Medulla oblongata (tissue), 1 donor: ENCODE measurements around the gene C16orf90.
"Not testable (repeated sequence)": the region's sequence is repeated elsewhere in the genome, so short reads cannot be mapped to it uniquely, and the experiment has no call there.

ENCODE experiments used
- DNase-seq: peaks from one replicate; pipeline ENCODE4 v3.0.0-alpha.2; 2015; ENCODE audit errors: extremely low spot score

C16orf90 gene

GRCh38 chr16:3484318-3485096 is 10.8 kb downstream of the C16orf90 start:
- peak; percentile 60 for DNase-seq

DNA sequence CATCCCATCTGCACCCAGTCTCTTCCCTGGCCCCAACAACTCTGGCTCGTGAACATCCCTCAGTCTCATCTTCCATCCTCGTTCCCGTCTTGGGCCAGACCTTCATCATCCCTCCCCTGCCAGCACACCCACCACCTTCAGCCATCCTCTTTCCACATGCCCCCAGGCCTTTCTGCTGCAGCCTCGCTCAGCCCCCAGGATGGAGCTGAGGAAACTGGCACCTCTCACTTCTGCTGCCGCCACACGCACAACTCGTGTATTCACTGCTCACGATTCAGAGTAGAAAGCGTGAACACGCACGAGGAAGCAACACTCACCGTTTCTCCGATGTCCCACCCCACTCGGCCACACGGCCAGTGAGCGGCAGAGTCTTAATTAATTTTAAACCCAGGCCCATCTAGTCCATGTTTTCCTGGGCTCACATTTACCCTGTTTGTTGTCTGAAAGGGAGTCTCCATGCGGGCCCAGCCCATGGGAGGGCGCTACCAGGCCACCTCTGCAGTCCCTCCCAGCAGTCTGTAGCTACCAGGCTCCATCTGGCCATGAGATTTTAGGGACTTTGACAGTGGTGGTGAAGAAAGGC is 12.5 kb downstream of the C16orf90 start:
- DNase-seq: no peak

GRCh38 chr16:3481696-3482658 is 13.3 kb downstream of the C16orf90 start:
- DNase-seq: no peak

- DNase-seq: no peak
Measured at GRCh38 chr16:3480901-3481695, 14.2 kb downstream of the C16orf90 start.

DNA sequence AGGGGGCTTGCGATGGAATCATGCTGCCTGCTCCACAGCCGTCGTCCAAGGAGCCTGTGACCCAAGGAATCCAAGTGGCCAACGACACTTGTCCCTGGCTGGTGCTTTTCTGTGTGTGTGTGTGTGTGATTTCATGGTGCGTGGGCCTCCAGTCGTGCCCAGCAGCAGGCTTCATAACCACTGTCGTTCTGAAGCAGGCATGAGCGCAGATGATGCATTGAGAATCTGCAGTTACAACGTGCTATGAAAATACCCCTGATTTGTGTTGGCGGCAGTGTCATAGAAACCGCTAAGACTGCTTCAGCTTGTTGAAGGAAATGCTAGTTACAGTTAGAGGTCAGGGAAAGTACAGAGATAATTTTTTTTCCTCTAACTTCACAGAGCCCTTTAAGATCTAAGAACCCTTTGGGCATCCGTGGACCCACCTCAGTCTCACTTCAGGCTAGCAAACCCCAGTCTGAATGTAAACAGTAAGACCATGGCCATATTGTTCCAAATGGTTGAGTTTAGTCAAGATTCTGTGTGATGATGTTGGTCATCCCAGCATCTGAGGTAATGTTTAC is 15.6 kb downstream of the C16orf90 start:
- DNase-seq: no peak

GRCh38 chr16:3478242-3478925 is 16.9 kb downstream of the C16orf90 start:
- no peak for DNase-seq

GRCh38 chr16:3476409-3476808 is 18.9 kb downstream of the C16orf90 start:
- no peak for DNase-seq

- no peak for DNase-seq
Measured at GRCh38 chr16:3475604-3476375, 19.5 kb downstream of the C16orf90 start.

- DNase-seq: not testable (repeated sequence)
Measured at GRCh38 chr16:3474870-3475269, 20.4 kb downstream of the C16orf90 start.

- DNase-seq: no peak
Measured at GRCh38 chr16:3474136-3474779, 21.0 kb downstream of the C16orf90 start.

GRCh38 chr16:3473596-3473943 is 21.7 kb downstream of the C16orf90 start:
- not testable (repeated sequence) for DNase-seq

DNA sequence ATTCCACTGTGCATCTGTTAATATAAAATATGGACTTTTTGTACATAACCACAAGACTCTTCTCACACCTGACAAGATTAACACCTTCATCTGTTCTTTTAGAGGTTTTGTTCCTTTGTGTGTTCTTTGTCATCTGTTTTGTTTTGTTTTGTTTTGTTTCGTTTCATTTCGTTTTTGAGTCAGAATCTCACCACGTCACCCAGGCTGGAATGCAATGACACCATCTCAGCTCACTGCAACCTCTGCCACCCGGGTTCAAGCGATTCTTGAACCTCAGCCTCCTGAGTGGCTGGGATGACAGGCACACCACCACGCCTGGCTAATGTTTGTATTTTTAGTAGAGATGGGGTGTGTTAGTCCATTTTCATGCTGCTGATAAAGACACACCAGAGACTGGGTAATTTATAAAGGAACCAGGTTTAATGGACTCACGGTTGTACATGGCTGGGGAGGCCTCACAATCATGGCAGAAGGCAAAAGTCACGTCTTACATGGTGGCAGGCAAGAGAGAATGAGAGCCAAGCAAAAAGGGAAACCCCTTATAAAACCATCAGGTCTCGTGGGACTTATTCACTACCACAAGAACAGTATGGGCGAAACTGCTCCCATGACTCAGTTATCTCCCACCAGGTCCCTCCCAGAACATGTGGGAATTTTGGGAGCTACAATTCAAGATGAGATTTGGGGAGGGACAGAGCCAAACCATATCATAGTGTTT is 22.3 kb downstream of the C16orf90 start:
- DNase-seq: no peak

DNA sequence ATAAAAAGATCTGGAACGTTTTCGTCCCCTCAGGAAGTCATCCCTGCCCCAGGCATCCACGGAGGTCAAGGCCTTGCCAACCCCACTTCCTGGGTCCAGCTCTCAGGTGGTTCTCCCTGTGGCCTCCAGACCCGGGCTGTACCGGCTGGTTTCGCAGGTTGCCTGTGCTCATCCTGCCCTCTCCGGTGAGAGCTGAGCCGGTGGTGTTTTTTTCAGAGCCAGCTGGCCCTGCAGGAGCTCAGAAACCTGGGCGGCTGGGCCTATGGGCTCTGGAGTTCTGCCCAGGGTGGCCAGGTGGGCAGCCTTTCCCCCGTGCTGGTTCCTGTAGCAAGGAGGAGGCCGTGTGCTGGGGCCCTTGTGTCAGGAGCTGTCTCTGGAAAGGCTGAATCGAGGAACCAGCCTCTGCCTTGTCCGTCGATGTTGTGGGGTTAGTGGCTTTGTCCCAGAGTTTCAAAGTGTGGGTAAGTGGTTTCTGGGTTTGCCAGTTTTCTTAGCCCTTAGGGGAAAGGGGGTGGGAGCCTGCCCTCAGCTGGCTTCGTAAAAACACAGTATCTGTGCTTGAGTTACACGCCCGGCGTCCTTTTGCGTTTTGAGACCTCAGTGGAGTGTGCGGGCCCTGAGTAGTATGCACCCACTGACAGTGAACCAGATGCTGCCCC is 23.6 kb downstream of the C16orf90 start:
- DNase-seq: no peak

- DNase-seq: no peak
Measured at GRCh38 chr16:3470723-3471122, 24.6 kb downstream of the C16orf90 start.

GRCh38 chr16:3469736-3470135 is 25.6 kb downstream of the C16orf90 start:
- DNase-seq: no peak

DNA sequence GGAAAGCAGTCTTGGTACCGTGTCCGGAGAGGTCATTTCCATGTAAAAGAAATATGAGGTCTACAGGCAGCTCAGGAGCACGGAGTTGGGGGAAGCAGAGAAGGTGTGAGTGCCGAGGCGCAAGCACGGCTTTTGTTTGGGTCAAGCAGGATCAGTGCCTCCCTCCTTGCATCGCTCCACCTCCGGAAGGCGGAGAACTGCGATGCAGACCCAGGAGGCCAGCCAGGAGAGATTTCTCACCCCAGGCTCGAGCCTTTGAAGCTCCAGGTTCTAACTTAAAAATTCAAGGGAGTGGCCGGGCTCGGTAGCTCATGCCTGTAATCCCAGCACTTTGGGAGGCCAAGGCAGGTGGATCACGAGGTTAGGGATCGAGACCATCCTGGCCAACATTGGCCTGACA is 26.8 kb downstream of the C16orf90 start:
- DNase-seq: no peak

- DNase-seq: no peak
Measured at GRCh38 chr16:3467921-3468320, 27.4 kb downstream of the C16orf90 start.

- no peak for DNase-seq
Measured at GRCh38 chr16:3467182-3467581, 28.1 kb downstream of the C16orf90 start.
